H54 (cell line): ENCODE measurements around the gene NXN.
"Not testable (repeated sequence)": the region's sequence is repeated elsewhere in the genome, so short reads cannot be mapped to it uniquely, and the experiment has no call there.

Source experiments
- DNase-seq: peaks from one replicate; pipeline ENCODE4 v3.0.0; 2011; ENCODE audit warnings: low spot score, mixed read lengths; ENCODE audit not compliant: insufficient read length
- FAIRE-seq: peaks from 3 replicates; lab custom pipeline; 2011; peaks lifted over from hg19 to GRCh38; lab: Jason Lieb, UNC
- POLR2A ChIP-seq: IDR thresholded peaks from 2 replicates; pipeline ENCODE4 v1.6.1; 2011; ENCODE audit warnings: low read depth, mild to moderate bottlenecking, low read length

NXN gene

GRCh38 chr17:788551-788950 is 191.0 kb downstream of the NXN start:
- no peak for DNase-seq
- FAIRE-seq, result no peak
- no peak for TF ChIP-seq POLR2A

- FAIRE-seq (no peak), DNase-seq (no peak)
- TF ChIP-seq POLR2A, result no peak
Observed at GRCh38 chr17:787641-788221, 191.8 kb downstream of the NXN start.

GRCh38 chr17:785901-786300 is 193.7 kb downstream of the NXN start:
- FAIRE-seq, DNase-seq: not testable (repeated sequence)

GRCh38 chr17:784143-784542 is 195.4 kb downstream of the NXN start:
- no peak for DNase-seq
- no peak for TF ChIP-seq POLR2A
- no peak for FAIRE-seq

GRCh38 chr17:781805-782731 is 197.5 kb downstream of the NXN start, which contains the start of the genes GLOD4 and MRM3:
Gene GLOD4, minus strand, starts transcription at chr17:782280. Its CDS starts 25 bp downstream, at chr17:782255.
Gene MRM3, plus strand, starts transcription at chr17:782353. Its CDS starts 26 bp downstream, at chr17:782379.
- DNase-seq, result peak; percentile 91
- TF ChIP-seq POLR2A, result peak; percentile 93
- no peak for FAIRE-seq

- no peak for TF ChIP-seq POLR2A
- DNase-seq (no peak), FAIRE-seq (no peak)
Observed at GRCh38 chr17:778096-778495, 201.5 kb downstream of the NXN start.

GRCh38 chr17:774313-774584 is 205.3 kb downstream of the NXN start:
- FAIRE-seq (no peak), DNase-seq (no peak)
- no peak for TF ChIP-seq POLR2A

- no peak for DNase-seq
Observed at GRCh38 chr17:773467-774312, 205.9 kb downstream of the NXN start.

GRCh38 chr17:773016-773415 is 206.6 kb downstream of the NXN start:
- FAIRE-seq, result no peak
- DNase-seq, result no peak
- TF ChIP-seq POLR2A, result no peak

More at GRCh38 chr17:773467-774312, 205.9 kb downstream of the NXN start:
- FAIRE-seq, result no peak
- no peak for TF ChIP-seq POLR2A

GRCh38 chr17:767076-767475 is 212.5 kb downstream of the NXN start:
- FAIRE-seq (no peak), DNase-seq (no peak)
- TF ChIP-seq POLR2A, result no peak

- no peak for DNase-seq
- no peak for FAIRE-seq
- TF ChIP-seq POLR2A, result no peak
Observed at GRCh38 chr17:760371-760770, 219.2 kb downstream of the NXN start.

- no peak for DNase-seq
- FAIRE-seq, result no peak
- no peak for TF ChIP-seq POLR2A
Observed at GRCh38 chr17:759964-760363, 219.6 kb downstream of the NXN start.

GRCh38 chr17:756010-756567 is 223.5 kb downstream of the NXN start:
- FAIRE-seq, DNase-seq: not testable (repeated sequence)

GRCh38 chr17:755319-755961 is 224.1 kb downstream of the NXN start:
- not testable (repeated sequence) for DNase-seq, FAIRE-seq
